ENCODE measurements around the gene REM2. TPM values are rescaled to one million over a fixed set of nuclear protein-coding genes. Genes with fewer than 3 reads are reported as not detected.

The REM2 gene
- polyA plus RNA-seq, 1 of the 3 experiments (the other 2 are of a cell fraction) = 0.26 TPM

DNA sequence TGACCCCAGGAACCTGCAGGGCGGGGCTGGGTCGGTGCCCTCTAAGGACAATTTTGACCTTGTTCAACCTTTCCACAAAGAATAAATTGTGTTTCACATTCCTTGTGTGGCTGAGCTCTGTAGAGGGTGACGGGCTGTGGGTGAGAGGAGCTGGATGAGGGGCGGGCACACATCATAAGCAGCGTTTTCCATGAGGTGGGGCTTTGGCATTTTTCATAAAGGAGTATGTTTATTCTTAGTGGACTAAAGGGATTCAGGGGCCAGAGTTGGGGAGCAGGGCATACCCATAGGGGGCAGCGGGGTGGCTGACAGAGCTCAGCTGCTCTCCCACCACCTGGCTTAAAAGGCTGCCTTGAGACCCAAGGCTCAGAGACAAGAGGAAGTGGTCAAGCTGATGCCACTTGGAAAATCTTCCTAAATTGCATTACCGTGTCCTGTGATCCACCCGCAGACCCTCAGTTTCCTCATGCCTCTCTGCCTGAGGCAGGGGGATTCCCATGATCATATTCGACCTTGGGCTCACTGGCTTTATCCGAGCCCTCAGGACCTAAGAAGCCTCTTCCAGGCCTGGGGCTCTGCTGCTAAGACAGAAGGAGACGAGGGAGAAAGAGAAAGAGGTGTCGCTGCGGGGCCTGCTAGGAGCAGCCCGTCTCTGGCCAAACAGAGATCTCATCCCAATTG, 35.2 kb upstream of the REM2 start:
- TF ChIP-seq, protein P1, sequence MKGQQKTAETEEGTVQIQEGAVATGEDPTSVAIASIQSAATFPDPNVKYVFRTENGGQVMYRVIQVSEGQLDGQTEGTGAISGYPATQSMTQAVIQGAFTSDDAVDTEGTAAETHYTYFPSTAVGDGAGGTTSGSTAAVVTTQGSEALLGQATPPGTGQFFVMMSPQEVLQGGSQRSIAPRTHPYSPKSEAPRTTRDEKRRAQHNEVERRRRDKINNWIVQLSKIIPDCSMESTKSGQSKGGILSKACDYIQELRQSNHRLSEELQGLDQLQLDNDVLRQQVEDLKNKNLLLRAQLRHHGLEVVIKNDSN (IDR thresholded peaks at IDR 0.05; ENCODE audit: borderline replicate concordance, low read depth) = no peak
- TF ChIP-seq, protein P2, sequence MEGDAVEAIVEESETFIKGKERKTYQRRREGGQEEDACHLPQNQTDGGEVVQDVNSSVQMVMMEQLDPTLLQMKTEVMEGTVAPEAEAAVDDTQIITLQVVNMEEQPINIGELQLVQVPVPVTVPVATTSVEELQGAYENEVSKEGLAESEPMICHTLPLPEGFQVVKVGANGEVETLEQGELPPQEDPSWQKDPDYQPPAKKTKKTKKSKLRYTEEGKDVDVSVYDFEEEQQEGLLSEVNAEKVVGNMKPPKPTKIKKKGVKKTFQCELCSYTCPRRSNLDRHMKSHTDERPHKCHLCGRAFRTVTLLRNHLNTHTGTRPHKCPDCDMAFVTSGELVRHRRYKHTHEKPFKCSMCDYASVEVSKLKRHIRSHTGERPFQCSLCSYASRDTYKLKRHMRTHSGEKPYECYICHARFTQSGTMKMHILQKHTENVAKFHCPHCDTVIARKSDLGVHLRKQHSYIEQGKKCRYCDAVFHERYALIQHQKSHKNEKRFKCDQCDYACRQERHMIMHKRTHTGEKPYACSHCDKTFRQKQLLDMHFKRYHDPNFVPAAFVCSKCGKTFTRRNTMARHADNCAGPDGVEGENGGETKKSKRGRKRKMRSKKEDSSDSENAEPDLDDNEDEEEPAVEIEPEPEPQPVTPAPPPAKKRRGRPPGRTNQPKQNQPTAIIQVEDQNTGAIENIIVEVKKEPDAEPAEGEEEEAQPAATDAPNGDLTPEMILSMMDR (IDR thresholded peaks at IDR 0.05) = peak; percentile 34
- Histone ChIP-seq H4K20me1 (ENCODE audit: insufficient read depth) (no peaks in the 10 kb centered on the region), H3K27me3 (ENCODE audit: insufficient read depth) (no peaks in the 10 kb centered on the region), H3K4me3 (ENCODE audit: low read depth in 2 of 2, low read length in 1 of 2) (no peak overlapping the region), H2AFZ (ENCODE audit: low read depth) (peak overlapping the region; percentile 41; the same call in 1 of the 2 replicates), H3K9me2 (no peaks in the 10 kb centered on the region), H3K9ac (peak overlapping the region; percentile 55; the same call in 1 of the 2 replicates), H3F3A (replicated peaks; ENCODE audit: insufficient read depth) (peaks cover 18% of the 10 kb centered on the region), H3K4me2 (peak overlapping the region; percentile 47; the same call in 1 of the 2 replicates), H3K4me1 (ENCODE audit: control insufficient read depth in 1 of 2, insufficient read depth in 2 of 2, low read depth in 1 of 2, low read length in 1 of 2) (peaks cover 26 to 36% of the 10 kb centered on the region in 2 experiments), H3K36me3 (replicated peaks in 1 of 2; ENCODE audit: control insufficient read depth in 1 of 2, insufficient read depth in 2 of 2, low read length in 1 of 2) (peaks cover 0 to 9% of the 10 kb centered on the region in 2 experiments), H3K79me2 (ENCODE audit: insufficient read depth) (no peaks in the 10 kb centered on the region; the same call in 1 of the 2 replicates), H3K27ac (ENCODE audit: low read depth in 2 of 2, low read length in 1 of 2) (peak overlapping the region; percentile 53 to 90), H3K9me3 (no peaks in the 10 kb centered on the region)
- WGBS (ENCODE audit: low lambda C conversion rate) = 94% methylated on average over 13 of the region's 14 CpGs
- ChIA-PET CTCF (interaction anchor here (1.1 to 18.5 kb wide), 9 partner anchors 11 to 291 kb away, joined by 3 to 472 read pairs (median 4); partner anchors contain the start of genes MMP14, MRPL52, REM2 and SLC7A7), POLR2A (interaction anchor here (0.7 to 2.8 kb wide), 7 partner anchors 10 to 80 kb away, joined by 3 to 16 read pairs (median 5); partner anchors contain the start of gene REM2)
- peak; percentile 57 for DNase-seq

DNA sequence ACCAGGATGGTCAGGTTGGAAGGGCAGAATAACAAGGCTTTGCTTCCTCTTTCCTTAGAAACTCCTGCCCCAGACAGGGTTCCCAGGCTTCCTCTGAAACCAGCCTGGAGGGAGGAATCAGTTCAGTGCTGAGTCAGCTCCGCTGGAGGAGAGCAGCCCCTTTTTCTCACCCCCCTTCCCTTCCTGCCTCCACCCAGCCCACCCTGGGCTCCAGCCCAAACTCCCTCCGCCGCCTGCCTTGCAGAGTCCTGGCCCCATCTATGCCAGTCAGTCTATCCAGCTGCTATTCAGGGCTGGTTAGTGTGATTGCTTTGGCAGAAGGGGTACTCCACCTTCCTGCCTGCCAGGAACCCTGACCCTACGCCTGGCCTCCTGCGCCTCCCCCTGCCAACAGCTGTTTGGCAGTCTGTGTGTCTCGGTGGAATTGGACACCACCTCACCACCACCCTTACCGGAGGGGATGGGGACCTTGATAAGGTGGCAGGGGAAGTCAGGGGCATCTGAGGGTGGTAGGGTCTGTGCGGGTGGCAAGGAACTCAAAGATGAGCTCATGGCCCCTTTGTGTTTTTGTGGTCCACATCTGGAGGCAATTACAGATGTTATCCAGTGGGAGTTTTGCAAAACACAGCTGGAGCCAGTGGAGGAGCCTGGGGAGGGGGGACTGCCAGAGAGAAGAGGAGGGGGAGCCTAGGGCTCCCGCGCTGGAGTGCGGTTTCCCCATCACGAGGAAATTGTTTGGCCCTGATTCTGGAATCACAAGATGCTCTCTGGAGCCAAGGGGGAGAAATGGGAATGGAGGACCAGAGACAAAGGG, 34.5 kb upstream of the REM2 start:
- H2AFZ ChIP-seq (ENCODE audit: low read depth) = peak overlapping the region; percentile 41; the same call in 1 of the 2 replicates
- H3K9me3 ChIP-seq = no peaks in the 10 kb centered on the region
- CTCF ChIA-PET = interaction anchor here (0.9 to 18.5 kb wide), 11 partner anchors 11 to 306 kb away, joined by 3 to 472 read pairs (median 4); partner anchors contain the start of genes MMP14, MRPL52, REM2 and SLC7A7
- no peaks in the 10 kb centered on the region for H4K20me1 ChIP-seq (ENCODE audit: insufficient read depth)
- H3F3A ChIP-seq (replicated peaks; ENCODE audit: insufficient read depth) = peaks cover 18% of the 10 kb centered on the region
- no peaks in the 10 kb centered on the region for H3K27me3 ChIP-seq (ENCODE audit: insufficient read depth)
- H3K4me3 ChIP-seq (ENCODE audit: low read depth in 2 of 2, low read length in 1 of 2) = no peak overlapping the region
- no peaks in the 10 kb centered on the region for H3K9me2 ChIP-seq
- 30% methylated on average over 12 of the region's 12 CpGs for WGBS (ENCODE audit: low lambda C conversion rate)
- peak overlapping the region; percentile 34; the same call in 1 of the 2 replicates for H3K4me2 ChIP-seq
- H3K79me2 ChIP-seq (ENCODE audit: insufficient read depth) = no peaks in the 10 kb centered on the region; the same call in 1 of the 2 replicates
- POLR2A ChIA-PET = interaction anchor here (0.6 to 2.8 kb wide), 13 partner anchors 9 to 82 kb away, joined by 3 to 16 read pairs (median 4); partner anchors contain the start of genes OXA1L, RBM23 and REM2
- H3K9ac ChIP-seq = peak overlapping the region; percentile 55; the same call in 1 of the 2 replicates
- H3K27ac ChIP-seq (ENCODE audit: low read depth in 2 of 2, low read length in 1 of 2) = peak overlapping the region; percentile 53 to 90
- DNase-seq = peak; percentile 90
- peaks cover 31 to 36% of the 10 kb centered on the region in 2 experiments for H3K4me1 ChIP-seq (ENCODE audit: control insufficient read depth in 1 of 2, insufficient read depth in 2 of 2, low read depth in 1 of 2, low read length in 1 of 2)
- peaks cover 0 to 4% of the 10 kb centered on the region in 2 experiments for H3K36me3 ChIP-seq (replicated peaks in 1 of 2; ENCODE audit: control insufficient read depth in 1 of 2, insufficient read depth in 2 of 2, low read length in 1 of 2)
- TF ChIP-seq EP300 (IDR thresholded peaks at IDR 0.05; ENCODE audit: borderline replicate concordance in 1 of 2, low read depth in 1 of 2, low read length in 1 of 2) (peak in 1 of 2 experiments; percentile 53; a peak in 1 of 4 replicates), RAD21 (IDR thresholded peaks at IDR 0.05; ENCODE audit: low read length) (no peak), GABPA (IDR thresholded peaks at IDR 0.05; ENCODE audit: low read depth) (no peak), SMC3 (IDR thresholded peaks at IDR 0.05; ENCODE audit: low read depth, low read length) (no peak), CHD2 (IDR thresholded peaks at IDR 0.05; ENCODE audit: low read length, partially characterized antibody) (peak; percentile 6), SIN3A (IDR thresholded peaks at IDR 0.05; ENCODE audit: borderline replicate concordance, low read depth, low read length) (no peak), POLR2AphosphoS5 (IDR thresholded peaks at IDR 0.05; ENCODE audit: low read depth, low read length) (no peak)
- TF ChIP-seq, protein P3, sequence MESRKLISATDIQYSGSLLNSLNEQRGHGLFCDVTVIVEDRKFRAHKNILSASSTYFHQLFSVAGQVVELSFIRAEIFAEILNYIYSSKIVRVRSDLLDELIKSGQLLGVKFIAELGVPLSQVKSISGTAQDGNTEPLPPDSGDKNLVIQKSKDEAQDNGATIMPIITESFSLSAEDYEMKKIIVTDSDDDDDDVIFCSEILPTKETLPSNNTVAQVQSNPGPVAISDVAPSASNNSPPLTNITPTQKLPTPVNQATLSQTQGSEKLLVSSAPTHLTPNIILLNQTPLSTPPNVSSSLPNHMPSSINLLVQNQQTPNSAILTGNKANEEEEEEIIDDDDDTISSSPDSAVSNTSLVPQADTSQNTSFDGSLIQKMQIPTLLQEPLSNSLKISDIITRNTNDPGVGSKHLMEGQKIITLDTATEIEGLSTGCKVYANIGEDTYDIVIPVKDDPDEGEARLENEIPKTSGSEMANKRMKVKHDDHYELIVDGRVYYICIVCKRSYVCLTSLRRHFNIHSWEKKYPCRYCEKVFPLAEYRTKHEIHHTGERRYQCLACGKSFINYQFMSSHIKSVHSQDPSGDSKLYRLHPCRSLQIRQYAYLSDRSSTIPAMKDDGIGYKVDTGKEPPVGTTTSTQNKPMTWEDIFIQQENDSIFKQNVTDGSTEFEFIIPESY (IDR thresholded peaks at IDR 0.05; ENCODE audit: borderline replicate concordance, low read depth) = no peak
- TF ChIP-seq, protein P4, sequence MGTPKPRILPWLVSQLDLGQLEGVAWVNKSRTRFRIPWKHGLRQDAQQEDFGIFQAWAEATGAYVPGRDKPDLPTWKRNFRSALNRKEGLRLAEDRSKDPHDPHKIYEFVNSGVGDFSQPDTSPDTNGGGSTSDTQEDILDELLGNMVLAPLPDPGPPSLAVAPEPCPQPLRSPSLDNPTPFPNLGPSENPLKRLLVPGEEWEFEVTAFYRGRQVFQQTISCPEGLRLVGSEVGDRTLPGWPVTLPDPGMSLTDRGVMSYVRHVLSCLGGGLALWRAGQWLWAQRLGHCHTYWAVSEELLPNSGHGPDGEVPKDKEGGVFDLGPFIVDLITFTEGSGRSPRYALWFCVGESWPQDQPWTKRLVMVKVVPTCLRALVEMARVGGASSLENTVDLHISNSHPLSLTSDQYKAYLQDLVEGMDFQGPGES (IDR thresholded peaks at IDR 0.05; ENCODE audit: low read depth, low read length) = no peak
- TF ChIP-seq, protein P5, sequence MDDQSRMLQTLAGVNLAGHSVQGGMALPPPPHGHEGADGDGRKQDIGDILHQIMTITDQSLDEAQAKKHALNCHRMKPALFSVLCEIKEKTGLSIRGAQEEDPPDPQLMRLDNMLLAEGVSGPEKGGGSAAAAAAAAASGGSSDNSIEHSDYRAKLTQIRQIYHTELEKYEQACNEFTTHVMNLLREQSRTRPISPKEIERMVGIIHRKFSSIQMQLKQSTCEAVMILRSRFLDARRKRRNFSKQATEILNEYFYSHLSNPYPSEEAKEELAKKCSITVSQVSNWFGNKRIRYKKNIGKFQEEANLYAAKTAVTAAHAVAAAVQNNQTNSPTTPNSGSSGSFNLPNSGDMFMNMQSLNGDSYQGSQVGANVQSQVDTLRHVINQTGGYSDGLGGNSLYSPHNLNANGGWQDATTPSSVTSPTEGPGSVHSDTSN (IDR thresholded peaks at IDR 0.05) = peak; percentile 45
- TF ChIP-seq, protein P2 (IDR thresholded peaks at IDR 0.05) = no peak
